ENCODE measurements around the gene PVALEF. TPM values are rescaled to one million over a fixed set of nuclear protein-coding genes. Genes with fewer than 3 reads are reported as not detected.

The PVALEF gene
- total and polyA plus RNA-seq, 9 donors: not detected

DNA sequence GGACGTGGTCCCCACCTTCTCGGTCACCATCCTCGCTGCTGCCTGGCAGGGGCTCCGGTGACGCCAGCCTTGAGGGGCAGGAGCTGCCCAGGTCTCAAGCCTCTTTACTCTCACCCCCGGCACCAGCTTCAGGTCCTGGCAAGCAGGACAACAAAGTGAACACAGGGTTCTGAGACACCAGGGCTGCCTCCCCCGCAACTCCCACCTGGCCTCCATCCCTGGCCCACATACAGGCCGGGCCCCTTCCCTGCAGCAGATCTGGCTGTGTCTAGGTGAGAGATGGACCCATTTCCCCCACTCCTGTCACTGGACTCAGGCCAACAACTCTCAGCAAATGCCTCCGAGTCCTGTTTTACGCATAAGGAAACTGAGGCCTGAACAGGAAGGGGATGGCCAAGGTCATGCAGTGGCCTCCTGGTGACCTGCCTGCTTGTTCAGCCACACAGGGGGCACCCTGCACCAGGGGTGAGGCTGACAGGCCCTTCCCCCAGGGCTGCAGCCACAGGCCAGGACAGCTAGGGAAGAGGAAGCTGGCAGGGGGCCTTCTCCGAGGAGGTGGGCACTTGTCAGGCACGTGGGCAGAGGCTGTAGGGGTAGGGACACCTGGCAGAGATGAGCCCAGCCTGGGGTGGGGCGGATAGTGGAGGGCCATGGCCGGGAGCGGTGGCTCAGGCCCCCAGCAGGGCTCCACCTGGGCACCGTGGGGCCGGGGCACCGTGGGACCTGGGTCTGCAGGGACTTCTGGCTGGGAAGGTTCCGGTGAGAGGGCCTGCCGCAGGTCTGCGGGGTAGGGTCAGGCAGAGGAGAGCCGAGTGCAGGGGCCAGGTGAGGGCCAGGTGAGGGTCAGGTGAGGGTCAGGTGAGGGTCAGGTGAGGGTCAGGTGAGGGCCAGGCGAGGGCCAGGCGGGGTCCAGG is 46.7 kb upstream of the PVALEF start:
- Histone ChIP-seq H3K27ac (no peak overlapping the region), H3K4me3 (no peak overlapping the region)
- TF ChIP-seq, protein P1, sequence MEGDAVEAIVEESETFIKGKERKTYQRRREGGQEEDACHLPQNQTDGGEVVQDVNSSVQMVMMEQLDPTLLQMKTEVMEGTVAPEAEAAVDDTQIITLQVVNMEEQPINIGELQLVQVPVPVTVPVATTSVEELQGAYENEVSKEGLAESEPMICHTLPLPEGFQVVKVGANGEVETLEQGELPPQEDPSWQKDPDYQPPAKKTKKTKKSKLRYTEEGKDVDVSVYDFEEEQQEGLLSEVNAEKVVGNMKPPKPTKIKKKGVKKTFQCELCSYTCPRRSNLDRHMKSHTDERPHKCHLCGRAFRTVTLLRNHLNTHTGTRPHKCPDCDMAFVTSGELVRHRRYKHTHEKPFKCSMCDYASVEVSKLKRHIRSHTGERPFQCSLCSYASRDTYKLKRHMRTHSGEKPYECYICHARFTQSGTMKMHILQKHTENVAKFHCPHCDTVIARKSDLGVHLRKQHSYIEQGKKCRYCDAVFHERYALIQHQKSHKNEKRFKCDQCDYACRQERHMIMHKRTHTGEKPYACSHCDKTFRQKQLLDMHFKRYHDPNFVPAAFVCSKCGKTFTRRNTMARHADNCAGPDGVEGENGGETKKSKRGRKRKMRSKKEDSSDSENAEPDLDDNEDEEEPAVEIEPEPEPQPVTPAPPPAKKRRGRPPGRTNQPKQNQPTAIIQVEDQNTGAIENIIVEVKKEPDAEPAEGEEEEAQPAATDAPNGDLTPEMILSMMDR (IDR thresholded peaks at IDR 0.05): no peak
- TF ChIP-seq EP300 (IDR thresholded peaks at IDR 0.05) (no peak), POLR2A (IDR thresholded peaks at IDR 0.05) (no peak)

DNA sequence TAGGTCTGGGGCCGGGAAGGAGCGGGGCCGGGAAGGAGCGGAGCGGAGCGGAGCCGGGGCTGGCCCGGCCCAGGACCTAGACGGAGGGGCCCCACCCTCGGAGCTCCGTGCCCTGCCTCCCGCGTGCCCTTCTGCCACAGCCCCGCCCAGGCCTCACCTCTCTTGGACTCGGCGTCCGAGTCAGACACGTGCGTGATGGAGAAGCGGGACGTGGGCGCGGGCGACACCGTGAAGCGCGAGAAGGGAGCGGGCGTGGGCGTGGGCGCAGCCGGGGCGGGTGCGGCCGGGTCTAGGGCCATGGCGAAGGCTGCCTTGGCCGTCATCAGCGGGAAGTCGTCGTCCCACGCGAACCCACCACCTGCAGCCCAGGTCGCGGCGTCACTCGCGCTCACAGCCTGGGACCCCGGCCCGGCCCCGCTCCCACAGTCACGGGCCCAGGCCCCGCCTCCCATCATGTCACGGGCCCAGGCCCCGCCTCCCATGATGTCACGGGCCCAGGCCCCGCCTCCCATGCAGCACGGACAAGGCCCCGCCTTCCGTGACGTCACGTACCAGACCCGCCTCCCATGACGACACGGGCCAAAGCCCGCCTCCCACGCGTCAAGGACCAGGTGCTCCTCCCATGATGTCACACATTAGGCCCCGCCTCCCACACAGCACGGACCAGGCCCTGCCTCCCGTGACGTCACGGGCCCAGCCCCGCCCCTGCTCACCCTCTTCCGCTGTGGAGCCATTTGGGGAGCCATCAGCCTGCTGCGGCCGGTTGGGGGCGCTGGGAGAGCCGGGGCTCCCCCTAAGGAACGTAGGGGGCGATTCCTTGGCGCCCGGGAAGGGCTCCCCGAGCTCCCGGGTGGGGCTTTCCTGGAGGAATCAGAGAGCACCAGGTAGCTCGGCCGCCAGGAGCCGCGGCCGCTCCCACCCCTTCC is 45.8 kb upstream of the PVALEF start:
- peaks cover 3% of the 10 kb centered on the region for H3K4me1 ChIP-seq (ENCODE audit: insufficient read depth)
- no peaks in the 10 kb centered on the region for H3K27me3 ChIP-seq
- H3K9me3 ChIP-seq: no peaks in the 10 kb centered on the region
- no peaks in the 10 kb centered on the region for H3K36me3 ChIP-seq
- H3K4me3 ChIP-seq: no peak overlapping the region
- WGBS, 3 donors: 11 to 24% (median 11%) methylated on average over 64 to 89 of the region's 89 CpGs
- peak; percentile 78 to 89 (median 84) for DNase-seq
- no peak overlapping the region for H3K27ac ChIP-seq
- no peak for TF ChIP-seq EP300 (IDR thresholded peaks at IDR 0.05)
- no peak for TF ChIP-seq POLR2A (IDR thresholded peaks at IDR 0.05)
- TF ChIP-seq, protein P1 (IDR thresholded peaks at IDR 0.05): peak in 1 of 3 donors; percentile 20
- intact Hi-C loops (cut with DNase I): no loop called here

More for the DNA sequence above, 46.7 kb upstream of the PVALEF start:
- no peaks in the 10 kb centered on the region for H3K9me3 ChIP-seq
- no peaks in the 10 kb centered on the region for H3K36me3 ChIP-seq
- H3K4me1 ChIP-seq (ENCODE audit: insufficient read depth): peaks cover 3% of the 10 kb centered on the region
- 46 to 58% (median 49%) methylated on average over 23 to 24 of the region's 24 CpGs for WGBS, 3 donors
- no peaks in the 10 kb centered on the region for H3K27me3 ChIP-seq
- no peak for DNase-seq
- intact Hi-C loops (cut with DNase I): no loop called here

DNA sequence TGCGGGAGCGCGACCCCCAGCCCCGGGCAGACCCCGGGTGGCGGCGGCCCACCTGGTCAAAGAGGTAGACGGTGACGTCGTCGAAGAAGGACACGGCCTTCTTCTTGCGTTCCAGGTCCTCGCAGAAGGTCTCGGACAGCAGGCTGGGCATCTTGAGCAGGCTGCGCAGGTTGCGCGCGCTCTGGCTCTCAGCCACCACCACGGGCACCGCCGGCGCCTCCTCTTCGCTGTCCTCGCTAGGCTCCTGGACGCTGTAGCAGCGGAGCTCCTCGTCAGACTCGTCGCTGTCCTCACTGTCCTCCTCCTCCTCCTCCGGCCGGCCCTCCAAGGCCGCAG is 45.2 kb upstream of the PVALEF start:
- Histone ChIP-seq H3K36me3 (no peaks in the 10 kb centered on the region), H3K27me3 (no peaks in the 10 kb centered on the region), H3K27ac (no peak overlapping the region), H3K4me3 (no peak overlapping the region), H3K9me3 (no peaks in the 10 kb centered on the region), H3K4me1 (ENCODE audit: insufficient read depth) (peaks cover 3% of the 10 kb centered on the region)
- DNase-seq: no peak
- no peak for TF ChIP-seq EP300 (IDR thresholded peaks at IDR 0.05)
- no peak for TF ChIP-seq POLR2A (IDR thresholded peaks at IDR 0.05)
- TF ChIP-seq, protein P1 (IDR thresholded peaks at IDR 0.05): no peak
- 49 to 65% (median 59%) methylated on average over 33 of the region's 33 CpGs for WGBS, 3 donors
- intact Hi-C loops (cut with DNase I): no loop called here
